SK-N-MC (cell line): Measurements from ENCODE around the gene RIPOR3.
"Not testable (repeated sequence)": the region's sequence is repeated elsewhere in the genome, so short reads cannot be mapped to it uniquely, and the experiment has no call there.

Experiments used
- DNase-seq: peaks from one replicate; pipeline ENCODE4 v3.0.0-alpha.2; 2011; ENCODE audit warnings: low read depth, low spot score
- H3K27ac ChIP-seq: fragments of 200-600 bp; sonication (generic); 2 replicates; pipeline ENCODE4 v1.5.1; 2016; ENCODE audit warnings: mixed run types
- H3K36me3 ChIP-seq: fragments of 200-600 bp; sonication (generic); 2 replicates; pipeline ENCODE4 v1.6.1; 2017; ENCODE audit warnings: antibody characterized with exemption, low read length, mixed read lengths; ENCODE audit not compliant: insufficient read depth
- H3K4me3 ChIP-seq: fragments of 200-600 bp; sonication (generic); 2 replicates; pipeline ENCODE4 v1.5.1; 2016
- H3K9ac ChIP-seq: fragments of 200-600 bp; sonication (generic); 2 replicates; pipeline ENCODE4 v1.8.0; 2017; ENCODE audit warnings: mixed run types, mixed read lengths; ENCODE audit not compliant: insufficient read length
- H3K9me3 ChIP-seq: fragments of 200-600 bp; sonication (generic); 2 replicates; pipeline ENCODE4 v1.6.1; 2017; ENCODE audit warnings: low read depth, mild to moderate bottlenecking, antibody characterized with exemption, low read length, moderate library complexity, mixed read lengths
- EZH2 ChIP-seq: fragments of 200-600 bp; sonication (generic); IDR thresholded peaks from one replicate; pipeline ENCODE4 v1.6.1; 2017; ENCODE audit warnings: antibody characterized with exemption
- FOXP2 ChIP-seq: optimal IDR thresholded peaks from 2 replicates; pipeline ENCODE3; 2011; ENCODE audit warnings: mild to moderate bottlenecking, moderate library complexity; ENCODE audit not compliant: insufficient read depth; ENCODE audit errors: extremely low read length, control extremely low read depth
- POLR2AphosphoS5 ChIP-seq: IDR thresholded peaks from 2 replicates; pipeline ENCODE4 v1.6.1; 2012; ENCODE audit warnings: mild to moderate bottlenecking, low read depth, low read length, borderline replicate concordance

Gene RIPOR3

GRCh38 chr20:50673146-50673465, 18.2 kb downstream of the RIPOR3 start:
- no peak overlapping the region for H3K4me3 ChIP-seq
- H3K36me3 ChIP-seq: no peaks in the 10 kb centered on the region
- no peak overlapping the region for H3K27ac ChIP-seq
- no peaks in the 10 kb centered on the region for H3K9me3 ChIP-seq
- DNase-seq: no peak
- no peak for TF ChIP-seq POLR2AphosphoS5
- no peak for TF ChIP-seq FOXP2
- TF ChIP-seq EZH2: no peak
- no peak overlapping the region for H3K9ac ChIP-seq

- no peak overlapping the region for H3K27ac ChIP-seq
- H3K36me3 ChIP-seq: no peaks in the 10 kb centered on the region
- no peak for TF ChIP-seq EZH2
- TF ChIP-seq POLR2AphosphoS5: no peak
- TF ChIP-seq FOXP2: no peak
- H3K9ac ChIP-seq: no peak overlapping the region
- DNase-seq: no peak
- no peak overlapping the region for H3K4me3 ChIP-seq
- H3K9me3 ChIP-seq: no peaks in the 10 kb centered on the region
Measured at GRCh38 chr20:50672400-50673145, 18.8 kb downstream of the RIPOR3 start.

- H3K9ac ChIP-seq: no peak overlapping the region
- H3K4me3 ChIP-seq: no peak overlapping the region
- H3K36me3 ChIP-seq: no peaks in the 10 kb centered on the region
- H3K9me3 ChIP-seq: no peaks in the 10 kb centered on the region
- no peak for TF ChIP-seq POLR2AphosphoS5
- no peak for TF ChIP-seq FOXP2
- TF ChIP-seq EZH2: no peak
- DNase-seq: no peak
- no peak overlapping the region for H3K27ac ChIP-seq
Measured at GRCh38 chr20:50671626-50672025, 19.7 kb downstream of the RIPOR3 start.

GRCh38 chr20:50671010-50671409, 20.3 kb downstream of the RIPOR3 start:
- H3K4me3 ChIP-seq, DNase-seq, H3K9me3 ChIP-seq, H3K9ac ChIP-seq, H3K36me3 ChIP-seq: not testable (repeated sequence)
- H3K27ac ChIP-seq: peak overlapping the region; percentile 9; the same call in 1 of the 2 replicates

DNA sequence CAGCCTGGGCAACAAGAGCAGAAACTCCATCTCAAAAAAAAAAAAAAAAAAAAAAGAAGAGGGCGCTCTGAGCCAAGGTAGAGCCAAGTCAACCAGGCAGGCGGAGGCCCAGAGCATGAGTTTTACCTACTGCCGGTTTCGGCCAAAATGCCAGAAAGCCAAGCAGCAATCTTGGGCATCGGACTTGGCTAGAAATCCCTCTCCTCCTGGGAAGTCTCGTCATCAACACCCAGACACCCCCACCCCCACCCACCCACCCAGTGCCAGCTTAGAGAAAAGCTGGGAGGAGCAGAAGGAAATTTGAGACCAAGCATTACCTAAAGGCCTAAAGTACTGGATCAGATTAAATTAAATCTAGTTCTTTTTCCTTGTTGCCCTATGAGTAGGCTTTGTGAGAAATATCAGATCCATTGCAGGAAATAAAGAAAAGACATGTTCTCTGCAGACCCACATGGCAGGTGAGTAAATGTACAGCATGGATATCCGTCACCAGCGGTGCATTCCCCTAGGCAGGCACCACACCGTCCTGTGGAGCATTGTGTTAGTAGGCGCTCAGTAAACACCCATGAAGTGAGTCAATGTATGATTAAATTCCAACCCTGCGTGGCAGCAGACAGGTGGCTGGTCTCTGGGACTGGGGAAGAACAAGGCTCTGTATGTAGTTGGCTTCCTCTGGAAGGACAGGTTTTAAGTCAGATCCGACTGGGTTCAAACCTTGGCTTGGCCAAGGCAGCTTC, 21.0 kb downstream of the RIPOR3 start:
- no peak for TF ChIP-seq POLR2AphosphoS5
- TF ChIP-seq FOXP2: no peak
- no peak for TF ChIP-seq EZH2
- H3K27ac ChIP-seq: peak overlapping the region; percentile 9; the same call in 1 of the 2 replicates
- H3K4me3 ChIP-seq: no peak overlapping the region
- no peak for DNase-seq
- H3K9ac ChIP-seq: no peak overlapping the region
- no peaks in the 10 kb centered on the region for H3K36me3 ChIP-seq
- H3K9me3 ChIP-seq: no peaks in the 10 kb centered on the region

GRCh38 chr20:50668798-50669197, 22.5 kb downstream of the RIPOR3 start:
- TF ChIP-seq POLR2AphosphoS5 (no peak), FOXP2 (no peak), EZH2 (no peak)
- no peak for DNase-seq
- Histone ChIP-seq H3K9me3 (no peaks in the 10 kb centered on the region), H3K36me3 (no peaks in the 10 kb centered on the region), H3K4me3 (no peak overlapping the region), H3K9ac (no peak overlapping the region), H3K27ac (no peak overlapping the region)

DNA sequence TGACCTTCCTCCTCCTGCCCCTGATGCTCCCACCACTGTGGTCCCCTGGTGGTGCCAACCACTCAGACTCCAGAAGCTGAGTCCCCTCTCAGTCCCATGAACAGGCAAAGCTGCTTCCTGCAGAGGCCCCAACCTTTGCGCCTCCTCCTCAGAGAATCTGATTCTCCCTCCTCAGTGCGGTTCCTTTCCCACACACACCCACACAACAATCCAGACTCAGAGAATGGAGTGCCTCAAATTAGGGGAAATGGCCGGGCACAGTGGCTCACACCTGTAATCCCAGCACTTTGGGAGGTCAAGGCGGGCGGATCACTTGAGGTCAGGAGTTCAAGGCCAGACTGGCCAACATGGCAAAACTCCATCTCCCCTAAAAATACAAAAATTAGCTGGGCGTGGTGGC, 23.0 kb downstream of the RIPOR3 start:
- no peaks in the 10 kb centered on the region for H3K9me3 ChIP-seq
- H3K36me3 ChIP-seq: no peaks in the 10 kb centered on the region
- no peak overlapping the region for H3K9ac ChIP-seq
- TF ChIP-seq POLR2AphosphoS5 (no peak), FOXP2 (no peak), EZH2 (no peak)
- H3K27ac ChIP-seq: no peak overlapping the region
- no peak overlapping the region for H3K4me3 ChIP-seq
- DNase-seq: no peak

- no peak for TF ChIP-seq FOXP2
- no peak for TF ChIP-seq POLR2AphosphoS5
- no peak for TF ChIP-seq EZH2
- no peaks in the 10 kb centered on the region for H3K36me3 ChIP-seq
- H3K9me3 ChIP-seq: no peaks in the 10 kb centered on the region
- no peak overlapping the region for H3K27ac ChIP-seq
- H3K9ac ChIP-seq: no peak overlapping the region
- no peak overlapping the region for H3K4me3 ChIP-seq
- no peak for DNase-seq
Measured at GRCh38 chr20:50666709-50667298, 24.5 kb downstream of the RIPOR3 start.
